Epithelial cell of esophagus (primary cell): ENCODE data around the gene ATG12.

Source experiments
- DNase-seq: peaks from one replicate; pipeline ENCODE4 v3.0.0; 2010; ENCODE audit warnings: low read depth
- H3K4me3 ChIP-seq: 2 replicates; pipeline ENCODE4 v1.5.1; 2011; ENCODE audit warnings: mild to moderate bottlenecking, low read length, control low read depth
- TF ChIP-seq, protein P1 (sequence below): IDR thresholded peaks from 2 replicates; pipeline ENCODE4 v1.5.1; 2011; ENCODE audit warnings: low read depth, mild to moderate bottlenecking, low read length, control low read depth, inconsistent platforms; ENCODE audit not compliant: insufficient read depth; ENCODE audit errors: missing control alignments

ATG12 gene

DNA sequence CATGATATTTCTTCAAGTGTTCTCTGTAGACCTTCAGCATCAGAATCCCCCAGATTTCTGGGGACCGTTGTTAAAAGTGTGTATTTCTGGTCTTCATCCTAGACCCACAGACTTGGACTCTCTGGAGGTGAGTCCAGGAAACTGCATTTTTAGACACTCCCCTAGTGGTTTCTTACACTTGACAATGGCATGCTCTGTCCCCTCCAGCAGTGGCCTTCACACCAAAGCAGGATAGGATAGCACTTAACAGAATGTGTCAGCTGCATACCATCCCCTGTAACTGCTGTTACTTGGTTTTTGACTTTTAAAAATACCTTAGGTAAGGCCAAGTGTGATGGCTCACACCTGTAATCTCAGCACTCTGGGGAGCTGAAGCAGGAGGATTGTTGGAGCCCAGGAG is 45.7 kb downstream of the ATG12 start:
- TF ChIP-seq, protein P1, sequence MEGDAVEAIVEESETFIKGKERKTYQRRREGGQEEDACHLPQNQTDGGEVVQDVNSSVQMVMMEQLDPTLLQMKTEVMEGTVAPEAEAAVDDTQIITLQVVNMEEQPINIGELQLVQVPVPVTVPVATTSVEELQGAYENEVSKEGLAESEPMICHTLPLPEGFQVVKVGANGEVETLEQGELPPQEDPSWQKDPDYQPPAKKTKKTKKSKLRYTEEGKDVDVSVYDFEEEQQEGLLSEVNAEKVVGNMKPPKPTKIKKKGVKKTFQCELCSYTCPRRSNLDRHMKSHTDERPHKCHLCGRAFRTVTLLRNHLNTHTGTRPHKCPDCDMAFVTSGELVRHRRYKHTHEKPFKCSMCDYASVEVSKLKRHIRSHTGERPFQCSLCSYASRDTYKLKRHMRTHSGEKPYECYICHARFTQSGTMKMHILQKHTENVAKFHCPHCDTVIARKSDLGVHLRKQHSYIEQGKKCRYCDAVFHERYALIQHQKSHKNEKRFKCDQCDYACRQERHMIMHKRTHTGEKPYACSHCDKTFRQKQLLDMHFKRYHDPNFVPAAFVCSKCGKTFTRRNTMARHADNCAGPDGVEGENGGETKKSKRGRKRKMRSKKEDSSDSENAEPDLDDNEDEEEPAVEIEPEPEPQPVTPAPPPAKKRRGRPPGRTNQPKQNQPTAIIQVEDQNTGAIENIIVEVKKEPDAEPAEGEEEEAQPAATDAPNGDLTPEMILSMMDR = no peak
- H3K4me3 ChIP-seq = no peak overlapping the region
- no peak for DNase-seq

DNA sequence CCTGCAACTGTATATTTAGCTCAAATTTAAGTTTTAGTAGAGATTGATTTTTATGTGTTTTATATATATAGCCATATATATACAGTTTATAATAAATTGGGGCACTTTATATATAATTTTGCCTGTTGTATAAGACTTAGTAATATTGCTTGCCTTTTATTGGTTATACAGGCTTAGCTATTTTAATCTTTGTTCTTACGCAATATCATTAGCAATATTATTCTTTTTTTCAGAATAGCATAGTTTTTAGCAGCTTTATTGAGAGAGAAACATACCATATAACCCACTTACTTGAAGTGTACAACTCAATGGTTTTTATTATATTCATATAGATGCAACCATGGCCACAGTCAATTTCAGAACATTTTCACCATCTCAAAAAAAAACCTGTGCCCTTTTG is 52.9 kb downstream of the ATG12 start:
- TF ChIP-seq, protein P1 = no peak
- H3K4me3 ChIP-seq = no peak overlapping the region
- no peak for DNase-seq

DNA sequence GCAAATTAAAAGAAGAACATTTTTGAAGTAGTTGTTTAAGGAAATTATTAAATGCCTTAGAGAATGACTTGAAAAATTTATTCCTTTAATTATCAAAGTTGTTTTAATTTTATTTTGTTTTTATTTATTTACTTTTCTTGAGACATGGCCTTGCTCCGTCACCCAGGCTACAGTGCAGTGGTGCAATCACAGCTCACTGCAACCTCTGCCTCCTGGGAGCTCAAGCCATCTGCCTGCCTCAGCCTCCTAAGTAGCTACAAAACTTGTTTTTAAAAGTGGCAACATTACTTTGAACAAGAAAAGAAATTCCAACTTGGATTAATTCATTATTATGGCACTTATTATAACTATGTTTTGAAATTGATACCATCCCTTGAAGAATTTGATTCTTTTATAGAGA is 53.9 kb downstream of the ATG12 start:
- TF ChIP-seq, protein P1 = no peak
- no peak for DNase-seq
- no peak overlapping the region for H3K4me3 ChIP-seq

GRCh38 chr5:115785381-115786065 is 55.8 kb downstream of the ATG12 start:
- DNase-seq = no peak
- TF ChIP-seq, protein P1 = no peak
- H3K4me3 ChIP-seq = no peak overlapping the region

DNA sequence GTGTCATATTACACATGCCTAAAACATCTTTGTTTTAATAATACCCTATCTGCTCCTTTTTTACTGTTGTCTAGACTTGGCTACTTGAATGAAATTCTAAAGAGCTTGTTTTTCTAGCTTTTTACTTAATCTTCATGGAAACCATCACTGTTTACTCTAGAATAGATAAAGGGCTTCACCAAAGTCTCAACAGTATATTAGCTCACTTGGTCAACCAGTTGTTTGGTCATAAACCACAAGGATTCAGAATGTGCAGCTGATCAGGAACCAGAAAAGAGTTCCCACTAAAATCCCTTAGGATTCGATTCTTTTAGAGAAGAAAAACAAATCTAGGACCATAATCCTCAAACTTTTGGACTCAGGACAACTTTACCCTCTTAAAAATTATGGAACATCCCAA is 62.9 kb downstream of the ATG12 start:
- TF ChIP-seq, protein P1 = no peak
- DNase-seq = no peak
- no peak overlapping the region for H3K4me3 ChIP-seq
